SKM-1 (cell line): ENCODE data around the gene HLX.

Source experiments
- DNase-seq: peaks from one replicate; lab custom pipeline; 2025; ENCODE audit not compliant: unreplicated experiment; lab: John Stamatoyannopoulos, UW

Gene HLX

DNA sequence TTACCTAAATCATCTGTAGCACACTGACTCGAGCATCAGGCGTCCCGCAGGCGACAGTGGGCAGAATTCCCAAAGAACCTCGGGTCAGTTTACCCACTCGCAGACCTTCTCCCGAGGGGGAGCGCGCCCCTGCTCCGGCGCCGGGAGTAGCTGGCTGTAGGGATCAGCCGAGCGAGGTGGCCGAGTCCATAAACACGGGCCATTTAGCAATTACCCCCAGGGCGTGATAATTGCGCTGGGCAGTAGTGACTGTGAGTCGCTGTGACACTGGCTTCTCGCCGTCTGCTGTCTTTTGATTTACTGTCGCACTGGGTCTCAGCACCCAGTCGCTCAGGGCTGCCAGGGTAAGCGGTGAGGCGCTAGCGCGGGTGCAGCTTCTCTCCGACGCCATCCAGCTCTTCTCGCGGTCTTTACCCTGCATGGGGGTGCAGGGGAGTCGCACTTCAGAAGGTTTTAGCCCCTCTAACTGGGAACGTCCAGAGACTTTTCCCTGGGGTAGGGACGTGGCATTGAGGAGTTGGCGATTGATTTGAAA lies 16.2 kb downstream of the HLX start:
- DNase-seq, result no peak

GRCh38 chr1:220896092-220896491 lies 16.8 kb downstream of the HLX start:
- no peak for DNase-seq

DNA sequence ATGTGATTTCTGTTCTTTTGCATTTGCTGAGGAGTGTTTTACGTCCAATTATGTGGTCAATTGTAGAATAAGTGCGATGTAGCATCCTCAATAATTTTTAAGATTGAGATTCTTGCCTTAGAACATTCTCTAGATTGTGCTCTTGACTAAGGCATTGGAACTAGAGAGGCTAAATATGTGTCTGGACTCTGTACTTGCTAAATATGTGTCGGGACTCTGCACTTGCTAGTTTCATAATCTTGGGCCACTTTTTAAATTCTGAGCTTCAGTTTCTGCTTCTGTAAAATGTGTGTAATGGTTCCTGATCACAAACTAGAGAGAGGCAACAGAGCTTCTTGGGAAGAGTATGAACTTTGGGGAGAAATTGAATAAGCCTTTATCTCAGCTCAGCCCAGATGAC lies 21.6 kb downstream of the HLX start:
- DNase-seq, result no peak

DNA sequence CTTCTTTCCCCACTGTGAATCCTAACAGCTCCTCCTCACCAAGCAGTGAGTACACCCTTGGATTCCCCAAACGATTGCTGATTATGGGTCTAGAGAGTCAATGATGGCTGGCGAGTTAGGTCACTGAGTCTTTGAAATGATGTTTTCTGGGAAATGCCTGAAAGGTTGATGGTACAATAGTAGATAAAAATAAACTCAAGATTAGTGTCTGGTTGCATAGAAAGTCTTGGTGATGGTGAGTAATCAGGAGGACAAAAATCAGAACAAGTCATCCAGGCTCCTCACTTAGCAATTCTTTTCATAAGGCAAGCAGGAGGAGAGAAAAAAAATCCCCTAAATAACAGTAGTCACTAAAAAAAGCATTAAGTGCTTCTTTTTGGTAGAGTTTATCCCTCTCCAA lies 22.6 kb downstream of the HLX start:
- DNase-seq, result no peak

- DNase-seq, result no peak
Measured at GRCh38 chr1:220902916-220903315, 23.7 kb downstream of the HLX start.

DNA sequence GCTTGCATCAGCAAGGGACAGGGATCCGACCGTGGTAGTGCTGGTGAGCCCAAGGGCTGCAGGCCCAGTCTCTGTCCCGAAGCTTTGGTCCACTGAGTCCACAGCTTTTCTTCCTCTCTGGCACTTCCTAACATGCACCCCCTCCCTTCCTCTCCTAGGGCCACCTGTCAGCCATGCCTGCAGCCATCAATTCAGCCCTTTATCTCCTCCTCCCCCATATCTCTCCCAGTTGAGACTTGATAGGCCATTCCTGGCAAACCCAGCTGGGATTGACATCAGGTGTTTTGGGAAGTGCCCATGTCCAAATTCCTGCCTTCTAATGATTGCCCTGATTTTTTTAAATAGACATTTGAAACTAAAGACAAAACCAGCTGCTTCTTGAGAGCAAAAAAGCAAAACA lies 25.6 kb downstream of the HLX start:
- DNase-seq, result no peak

DNA sequence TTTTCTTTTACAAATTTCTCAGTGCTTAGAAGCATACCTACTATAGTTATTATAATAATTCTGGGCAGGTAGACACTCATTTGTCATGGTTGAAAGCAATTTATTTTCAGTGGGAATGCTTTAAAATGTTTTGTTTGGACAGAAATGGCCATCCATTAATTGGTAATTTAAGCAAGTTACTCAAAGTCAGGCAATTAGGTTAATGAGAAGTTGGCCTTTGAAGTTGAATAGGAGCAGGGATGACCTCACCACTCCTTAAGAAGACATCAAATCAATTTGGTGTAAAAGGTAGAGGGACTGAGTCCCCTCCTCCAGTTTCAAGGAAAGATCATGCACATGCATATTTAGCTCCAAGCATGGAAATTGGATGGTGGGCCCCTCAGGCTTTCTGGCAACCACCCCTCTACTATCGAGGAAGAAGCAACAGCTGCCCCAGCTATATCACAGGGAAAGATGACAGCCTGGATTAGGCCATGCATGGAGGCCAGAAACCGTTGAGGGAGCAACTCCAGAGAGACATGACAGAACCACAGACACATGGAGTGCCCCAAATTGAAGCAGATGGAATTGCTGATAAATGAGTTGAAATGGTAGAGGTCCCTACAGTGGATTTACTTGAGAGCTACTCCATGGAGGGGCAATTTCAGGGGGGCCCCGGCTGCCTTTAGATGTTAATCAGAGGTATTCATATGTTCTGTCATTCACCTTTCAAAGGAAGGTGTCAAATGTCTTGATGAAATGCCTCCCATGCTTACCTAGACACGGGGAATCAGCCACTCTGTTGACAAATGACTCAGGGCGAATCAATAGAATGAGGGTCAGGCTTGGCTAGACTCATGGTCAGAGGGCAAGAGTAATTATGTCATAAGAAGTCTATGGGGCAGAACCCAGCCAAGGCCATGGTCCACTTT lies 26.7 kb downstream of the HLX start:
- no peak for DNase-seq

DNA sequence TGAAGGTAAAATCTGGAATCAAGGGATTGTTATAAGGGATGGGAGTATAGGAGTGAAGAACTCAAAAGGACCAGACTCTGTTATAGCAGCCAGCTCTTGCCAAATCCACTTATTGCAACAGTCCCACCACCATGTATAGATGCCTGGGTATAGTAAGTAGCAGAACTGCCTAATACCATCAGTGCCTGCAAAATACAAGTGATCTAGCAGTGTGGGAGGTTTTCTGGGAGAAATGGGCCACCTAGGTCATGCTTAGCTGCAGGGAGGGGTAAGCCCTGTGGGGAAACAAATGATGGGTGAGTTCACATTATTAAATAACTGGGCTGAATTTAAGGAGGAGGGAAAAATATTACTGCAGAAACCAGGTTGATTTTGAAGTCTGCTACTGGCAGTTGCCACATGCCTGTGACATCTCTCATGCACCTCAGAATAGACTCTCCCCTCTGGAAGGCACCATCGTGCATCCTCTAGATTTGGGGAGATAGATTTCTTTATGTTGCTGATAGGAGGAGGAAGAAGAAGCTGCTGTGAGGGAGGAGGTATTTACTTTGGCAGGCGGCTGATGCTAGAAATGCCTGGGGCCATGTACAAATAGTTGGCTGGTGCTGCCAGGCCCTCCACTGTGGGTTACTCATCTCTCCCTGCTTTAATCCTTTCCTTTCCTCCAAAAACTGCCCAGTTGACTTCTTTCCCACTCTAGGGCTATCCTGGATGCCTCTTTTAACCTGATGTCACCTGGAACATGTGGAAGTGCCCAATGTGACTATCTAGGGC lies 27.5 kb downstream of the HLX start:
- no peak for DNase-seq

- peak; percentile 27 for DNase-seq
Measured at GRCh38 chr1:220908757-220909156, 29.5 kb downstream of the HLX start.

DNA sequence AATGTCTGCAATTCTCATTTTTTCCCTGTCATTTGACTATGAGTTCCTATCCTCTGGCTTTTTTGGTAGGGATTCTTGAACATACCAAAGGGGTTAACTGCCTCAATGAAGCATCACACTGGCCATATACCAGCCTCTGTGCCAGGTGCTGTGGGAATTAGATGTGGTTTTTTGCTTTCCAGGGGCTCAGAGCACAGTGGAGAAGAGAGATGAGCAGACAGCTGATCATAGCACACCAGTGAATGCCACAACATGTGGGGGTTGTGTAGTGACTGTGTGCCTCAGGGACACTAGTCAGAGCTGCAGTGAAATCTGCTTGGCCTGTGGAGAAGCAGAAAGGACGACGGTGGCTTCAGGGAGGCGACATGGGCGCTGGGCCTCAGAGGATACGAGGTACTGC lies 30.8 kb downstream of the HLX start:
- DNase-seq, result no peak

GRCh38 chr1:220914283-220915116 lies 35.3 kb downstream of the HLX start:
- peak; percentile 96 for DNase-seq

GRCh38 chr1:220915117-220915440 lies 35.8 kb downstream of the HLX start:
- no peak for DNase-seq

GRCh38 chr1:220915954-220916353 lies 36.7 kb downstream of the HLX start:
- DNase-seq, result no peak

GRCh38 chr1:220917101-220917500 lies 37.9 kb downstream of the HLX start:
- DNase-seq, result no peak

DNA sequence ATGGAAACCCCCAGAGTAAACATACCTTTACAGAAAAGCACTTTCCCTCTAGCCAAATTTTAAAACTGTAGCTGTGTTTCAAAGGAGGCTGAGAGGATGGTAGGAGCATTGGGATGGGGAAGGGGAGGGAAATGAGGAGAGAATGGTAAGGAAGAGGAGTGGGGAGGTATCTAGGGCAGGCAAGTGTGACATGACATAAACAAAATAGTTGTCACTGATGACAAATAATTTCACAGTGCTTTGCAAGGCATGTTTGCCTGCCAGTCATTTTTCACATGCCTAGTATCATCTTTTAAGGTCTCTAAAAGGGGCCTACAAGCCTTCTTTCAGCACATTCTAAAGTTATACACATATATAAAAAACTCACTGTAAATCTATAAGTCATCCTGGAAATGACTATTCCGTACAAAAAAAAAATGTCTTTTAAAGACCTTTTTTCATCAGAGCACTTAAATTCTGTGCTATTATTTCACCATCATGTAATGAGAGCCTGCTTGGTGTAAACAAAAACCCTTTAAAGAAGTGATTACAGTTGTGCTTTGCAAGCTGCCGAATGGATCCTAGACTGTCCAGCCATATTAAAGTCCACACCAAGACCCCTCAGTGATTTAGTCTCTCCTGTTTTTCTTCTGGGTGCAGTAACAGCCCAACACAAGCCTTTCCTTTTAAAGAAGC lies 38.4 kb downstream of the HLX start:
- DNase-seq, result no peak

GRCh38 chr1:220918285-220918951 lies 39.2 kb downstream of the HLX start:
- no peak for DNase-seq

DNA sequence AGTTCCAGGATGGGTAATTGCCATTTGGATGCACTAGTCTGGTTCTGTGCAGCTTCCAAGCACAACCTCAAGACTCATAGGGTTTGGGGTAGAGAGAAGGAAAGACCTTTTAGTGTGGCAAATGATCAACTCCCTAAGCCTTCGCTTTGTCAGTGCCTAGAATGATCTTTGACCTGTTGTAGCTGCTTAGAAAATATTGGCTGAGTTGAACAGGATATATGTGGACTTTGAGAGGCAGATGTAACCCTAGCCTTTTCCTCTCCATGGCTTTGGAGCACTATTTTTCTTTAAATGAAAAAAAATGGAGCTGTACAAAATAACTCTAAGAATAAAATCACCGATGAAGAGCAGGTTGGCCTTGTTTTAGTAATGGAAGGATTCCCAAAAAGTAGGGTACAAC lies 41.7 kb downstream of the HLX start:
- no peak for DNase-seq

DNA sequence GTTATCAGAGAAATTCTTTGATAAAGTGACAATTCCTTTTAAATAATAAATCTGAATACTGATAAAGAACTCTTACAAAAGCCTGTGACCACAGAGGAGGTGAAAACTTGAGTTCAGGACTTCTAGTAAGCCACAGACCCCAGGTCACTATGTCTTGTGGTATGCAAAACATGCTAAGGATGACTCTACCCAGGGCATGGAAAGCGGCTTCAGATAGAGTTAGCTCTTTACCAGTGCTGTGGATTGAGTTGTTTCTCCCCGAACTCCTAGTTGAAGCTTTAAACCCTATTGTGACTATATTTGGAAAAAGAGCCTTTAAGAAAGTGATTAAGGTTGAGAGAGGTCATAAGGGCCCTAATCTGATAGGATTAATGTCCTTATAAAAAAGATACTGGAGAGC lies 42.3 kb downstream of the HLX start:
- DNase-seq, result no peak

DNA sequence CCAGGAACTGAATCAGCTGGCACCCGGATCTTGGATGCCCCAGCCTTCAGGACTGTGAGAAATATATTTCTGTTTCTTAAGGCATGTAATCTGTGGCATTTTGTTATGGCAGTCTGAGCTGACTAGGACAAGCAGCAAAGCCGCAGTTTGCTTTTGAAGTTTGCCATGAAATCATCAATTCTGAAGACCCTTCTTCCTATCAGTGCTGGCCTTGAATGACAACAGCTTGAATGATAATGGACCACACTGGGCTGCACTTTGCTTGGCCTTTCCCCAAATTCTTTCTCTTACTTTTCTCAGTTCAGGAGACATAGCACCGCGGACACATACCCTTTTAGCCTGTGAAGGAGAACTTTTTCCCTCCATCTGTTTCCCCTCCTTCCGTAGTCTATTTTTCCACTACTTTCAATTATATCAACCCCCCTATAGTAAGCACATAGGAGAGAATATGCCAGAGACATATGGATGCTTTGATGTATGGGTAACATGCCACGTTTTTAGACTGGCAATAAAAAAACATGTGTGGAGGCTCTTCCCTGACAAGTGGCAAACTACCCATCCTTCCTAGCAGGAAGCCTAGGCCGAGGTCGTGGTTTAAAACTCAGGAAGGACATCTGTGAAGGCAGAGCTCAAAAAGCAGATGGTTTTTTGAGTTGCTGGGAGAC lies 42.9 kb downstream of the HLX start:
- no peak for DNase-seq

- no peak for DNase-seq
Measured at GRCh38 chr1:220922951-220923350, 43.7 kb downstream of the HLX start.
